Cerebellar cortex (tissue), 1 donor: ENCODE results near the gene KRTAP1-3.
"Not testable (repeated sequence)": the region's sequence is repeated elsewhere in the genome, so short reads cannot be mapped to it uniquely, and the experiment has no call there.

Experiments
- DNase-seq: peaks from one replicate; pipeline ENCODE4 v3.0.0-alpha.2; 2015; ENCODE audit warnings: low spot score

KRTAP1-3 gene, protein sequence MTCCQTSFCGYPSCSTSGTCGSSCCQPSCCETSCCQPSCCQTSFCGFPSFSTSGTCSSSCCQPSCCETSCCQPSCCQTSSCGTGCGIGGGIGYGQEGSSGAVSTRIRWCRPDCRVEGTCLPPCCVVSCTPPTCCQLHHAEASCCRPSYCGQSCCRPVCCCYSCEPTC

DNA sequence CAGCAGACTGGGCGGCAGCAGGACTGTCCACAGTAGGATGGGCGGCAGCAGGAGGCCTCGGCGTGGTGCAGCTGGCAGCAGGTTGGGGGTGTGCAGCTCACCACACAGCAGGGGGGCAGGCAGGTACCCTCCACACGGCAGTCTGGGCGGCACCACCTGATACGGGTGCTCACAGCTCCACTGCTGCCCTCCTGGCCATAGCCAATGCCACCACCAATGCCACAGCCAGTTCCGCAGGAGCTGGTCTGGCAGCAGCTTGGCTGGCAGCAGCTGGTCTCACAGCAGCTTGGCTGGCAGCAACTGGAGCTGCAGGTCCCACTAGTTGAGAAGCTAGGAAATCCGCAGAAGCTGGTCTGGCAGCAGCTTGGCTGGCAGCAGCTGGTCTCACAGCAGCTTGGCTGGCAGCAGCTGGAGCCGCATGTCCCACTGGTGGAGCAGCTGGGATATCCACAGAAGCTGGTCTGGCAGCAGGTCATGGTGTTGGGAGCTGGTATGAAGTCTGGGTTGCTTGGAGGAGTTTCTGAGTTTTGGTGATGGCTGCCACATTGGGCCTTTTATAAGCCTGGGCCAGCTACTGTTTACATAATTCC is at the start of gene KRTAP1-3:
KRTAP1-3 (minus strand) TSS at position 529 of the 590 bp plus-strand sequence; CDS start at position 476, 53 bp downstream.
- DNase-seq, result not testable (repeated sequence)

DNA sequence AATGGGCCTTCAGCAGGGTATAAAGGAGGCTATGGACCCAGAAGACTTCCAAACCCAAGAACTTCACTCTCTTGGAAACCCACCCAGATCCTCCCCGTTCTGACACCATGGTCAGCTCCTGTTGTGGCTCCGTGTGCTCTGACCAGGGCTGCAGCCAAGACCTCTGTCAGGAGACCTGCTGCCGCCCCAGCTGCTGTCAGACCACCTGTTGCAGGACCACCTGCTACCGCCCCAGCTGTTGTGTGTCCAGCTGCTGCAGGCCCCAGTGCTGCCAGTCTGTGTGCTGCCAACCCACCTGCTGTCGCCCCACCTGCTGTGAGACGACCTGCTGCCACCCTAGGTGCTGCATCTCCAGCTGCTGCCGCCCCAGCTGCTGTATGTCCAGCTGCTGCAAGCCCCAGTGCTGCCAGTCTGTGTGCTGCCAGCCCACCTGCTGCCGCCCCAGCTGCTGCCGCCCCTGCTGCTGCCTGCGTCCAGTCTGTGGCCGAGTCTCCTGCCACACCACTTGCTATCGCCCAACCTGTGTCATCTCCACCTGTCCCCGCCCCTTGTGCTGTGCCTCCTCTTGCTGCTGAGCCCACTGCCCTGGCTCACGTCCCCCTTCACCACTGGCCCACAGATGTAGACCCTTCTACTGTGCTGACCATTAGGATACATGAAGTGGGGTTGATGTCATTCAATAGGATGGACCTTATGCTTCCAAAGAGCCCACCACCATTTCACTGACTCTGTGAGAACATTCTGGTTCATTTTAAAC is 49.6 kb upstream of the KRTAP1-3 start, which contains the start of gene KRTAP4-7:
KRTAP4-7 (plus strand) TSS at position 51 of the 757 bp plus-strand sequence; CDS start at position 108, 57 bp downstream.
- not testable (repeated sequence) for DNase-seq

DNA sequence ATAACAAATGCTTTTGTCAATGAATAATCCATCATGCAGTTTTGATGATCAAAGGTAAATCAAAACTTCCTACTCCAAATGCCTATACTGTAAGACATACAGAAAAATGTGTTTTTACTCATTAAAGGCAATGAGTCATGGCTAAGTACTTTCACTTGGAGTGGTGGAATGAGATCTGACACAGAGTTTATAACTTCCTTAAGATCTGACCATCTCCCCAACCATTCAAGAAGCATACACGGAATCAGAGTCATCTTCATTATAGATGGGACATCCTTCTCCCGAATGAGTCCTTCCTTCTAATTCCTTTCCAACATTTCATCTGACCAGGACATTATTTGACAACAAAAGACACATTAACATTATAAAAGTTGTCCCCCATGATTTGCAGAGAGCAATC is 48.8 kb upstream of the KRTAP1-3 start:
- not testable (repeated sequence) for DNase-seq

DNA sequence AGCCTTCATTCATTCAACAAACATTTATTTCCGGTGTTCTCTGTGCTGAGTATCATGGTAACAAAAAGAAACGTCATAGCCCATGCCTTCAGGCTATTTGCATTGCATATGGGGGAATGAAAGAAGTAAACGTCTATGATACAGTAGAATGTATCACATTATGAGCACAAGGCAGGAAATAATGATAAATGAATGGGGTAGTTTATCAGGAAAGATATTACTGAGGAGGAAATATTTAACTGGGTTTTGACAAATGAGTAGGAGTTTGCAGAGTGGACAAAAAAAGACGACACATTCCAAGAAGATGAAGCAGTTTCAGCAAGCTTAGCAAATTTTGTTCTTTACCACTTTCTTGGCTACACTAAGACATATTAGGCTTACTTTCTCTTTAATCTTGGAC is 48.0 kb upstream of the KRTAP1-3 start:
- DNase-seq, result no peak

DNA sequence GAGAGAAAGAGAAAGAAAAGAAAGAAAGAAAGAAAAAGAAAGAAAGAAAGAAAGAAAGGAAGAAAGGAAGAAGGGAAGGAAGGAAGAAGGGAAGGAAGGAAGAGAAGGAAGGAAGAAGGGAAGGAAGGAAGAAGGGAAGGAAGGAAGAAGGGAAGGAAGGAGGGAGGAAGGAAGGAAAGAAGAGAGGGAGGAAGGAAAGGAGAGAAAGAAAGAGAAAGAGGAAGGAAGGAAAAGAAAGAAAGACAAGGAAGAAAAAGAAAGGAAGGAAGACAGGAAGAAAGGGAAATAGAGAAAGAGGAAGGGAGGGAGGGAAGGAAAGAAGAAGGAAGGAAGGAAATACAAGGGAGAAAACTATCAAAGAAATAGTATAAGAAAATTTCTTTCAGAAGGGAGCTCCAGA is 42.1 kb upstream of the KRTAP1-3 start:
- no peak for DNase-seq

DNA sequence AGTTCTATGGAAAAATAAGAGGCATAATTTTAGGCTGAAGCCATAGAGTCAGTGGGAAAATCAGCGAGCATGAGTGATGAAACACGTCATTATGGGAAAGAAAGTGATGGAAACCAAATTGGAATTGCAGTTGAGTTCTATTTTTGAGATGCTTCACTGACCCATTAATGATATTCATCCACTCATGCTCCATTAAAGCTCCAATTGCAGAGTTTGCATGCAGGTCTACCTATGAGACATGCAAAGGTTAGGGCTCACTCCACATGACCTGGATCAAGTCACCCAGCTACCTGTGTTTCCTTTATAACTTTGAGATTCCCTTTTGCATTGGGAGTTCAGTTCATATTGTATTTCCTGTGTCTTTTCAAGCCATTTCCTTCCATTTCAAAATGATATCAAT is 39.0 kb upstream of the KRTAP1-3 start:
- DNase-seq, result no peak

DNA sequence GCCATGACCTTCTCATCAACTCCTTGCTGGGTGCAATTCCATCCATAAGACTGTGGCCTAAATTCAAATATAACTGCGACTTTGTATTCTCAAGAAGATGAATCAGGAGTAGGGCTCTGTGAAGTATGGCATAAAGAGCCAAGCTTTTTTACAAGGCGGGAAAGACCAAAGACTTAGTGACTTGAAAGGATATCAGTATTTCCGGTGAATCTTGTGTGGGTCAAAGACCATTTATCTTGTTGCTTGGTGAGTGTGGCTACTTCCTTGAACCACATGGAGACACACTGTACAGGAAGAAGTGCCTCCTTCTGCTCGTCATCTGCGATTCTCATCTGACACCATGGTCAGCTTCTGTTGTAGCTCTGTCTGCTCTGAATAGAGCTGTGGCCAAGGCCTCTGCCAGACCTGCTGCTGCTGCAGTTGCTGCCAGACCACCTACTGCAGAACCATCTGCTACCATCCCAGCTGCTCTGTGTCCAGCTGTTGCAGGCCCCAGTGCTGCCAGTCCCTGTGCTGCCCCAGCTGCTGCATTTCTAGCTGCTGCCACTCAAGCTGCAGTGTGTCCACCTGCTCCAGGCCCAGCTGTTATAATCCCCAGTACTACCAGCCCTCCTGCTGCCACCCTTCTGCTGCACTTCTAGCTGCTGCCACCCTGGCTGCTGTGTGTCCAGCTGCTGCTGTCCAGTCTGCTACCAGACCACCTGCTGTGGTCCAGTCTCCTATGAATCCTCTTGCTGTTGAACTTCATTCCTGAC is 37.1 kb upstream of the KRTAP1-3 start:
- no peak for DNase-seq

DNA sequence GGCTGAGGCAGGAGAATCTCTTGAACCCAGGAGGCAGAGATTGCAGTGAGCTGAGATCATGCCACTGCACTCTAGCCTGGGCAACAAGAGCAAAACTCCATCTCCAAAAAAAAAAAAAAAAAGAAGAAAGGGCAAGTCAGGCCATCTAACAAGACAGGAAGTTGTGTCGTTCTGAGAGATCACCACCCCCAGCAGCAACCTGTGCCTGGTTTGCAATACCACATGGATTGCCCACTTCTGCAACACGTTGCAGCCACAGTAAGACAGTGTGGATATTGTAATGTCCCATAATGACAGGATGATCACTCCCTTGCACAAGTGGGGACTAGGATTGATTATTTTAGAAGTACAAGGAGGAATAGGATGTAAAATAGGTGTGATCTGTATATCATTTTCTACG is 34.4 kb upstream of the KRTAP1-3 start:
- no peak for DNase-seq

DNA sequence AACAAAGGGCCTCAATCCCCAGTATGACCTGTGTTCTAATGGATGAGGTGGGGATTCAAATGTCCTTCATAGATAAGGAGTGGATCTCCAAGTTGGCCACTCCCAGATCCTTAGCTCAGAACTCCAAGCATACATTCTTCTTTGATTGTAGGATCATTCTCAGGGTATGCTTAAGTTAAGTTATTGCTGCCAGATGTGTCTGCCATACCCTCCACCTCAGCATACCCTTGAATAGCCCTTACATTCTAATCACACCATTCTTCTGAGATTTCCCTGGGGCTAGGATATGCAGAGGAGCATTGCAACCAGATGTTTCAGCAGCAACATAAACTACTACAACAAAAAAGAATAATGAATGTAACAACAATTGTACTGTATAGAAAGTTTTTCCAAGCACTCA is 32.6 kb upstream of the KRTAP1-3 start:
- DNase-seq, result no peak

DNA sequence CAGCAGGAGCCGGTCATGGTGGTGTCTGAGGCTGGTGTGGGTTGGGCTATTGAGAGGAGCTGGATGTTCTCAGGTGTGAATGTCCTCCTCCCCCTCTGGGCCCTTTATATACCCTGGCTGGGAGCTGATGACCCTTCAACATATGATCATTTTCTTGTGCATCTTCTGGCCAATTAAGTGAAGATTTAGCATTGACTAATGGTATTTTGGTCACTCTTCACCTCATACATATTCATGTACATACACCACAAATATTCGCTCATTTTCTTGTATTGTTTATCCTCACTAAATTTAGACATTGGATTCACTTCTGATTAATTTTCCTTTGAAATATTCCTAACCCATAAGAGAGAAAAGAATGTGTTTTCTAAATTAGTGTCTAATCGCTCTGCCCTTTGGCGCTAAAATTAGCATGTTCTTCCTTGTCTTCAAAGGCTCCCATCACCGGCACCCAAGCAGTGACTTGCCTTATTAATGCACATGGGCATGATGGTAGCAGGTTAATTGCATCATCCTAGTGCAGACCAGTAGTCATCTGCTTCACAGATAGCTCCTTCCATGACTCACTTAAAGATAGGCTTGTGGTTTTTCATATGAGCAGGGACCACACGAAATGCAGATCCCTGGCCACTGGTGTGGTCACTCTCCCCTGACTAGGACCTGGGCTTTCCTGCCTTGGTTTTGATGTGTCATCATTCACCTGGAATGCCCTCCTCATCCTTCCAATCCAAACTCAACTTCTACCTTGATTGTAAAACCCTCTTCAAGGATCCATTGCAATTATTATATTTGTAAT is 31.4 kb upstream of the KRTAP1-3 start, which contains the start of gene KRTAP2-4:
KRTAP2-4 (minus strand) TSS at position 51 of the 796 bp plus-strand sequence; CDS start at position 17, 34 bp downstream.
- DNase-seq, result no peak

DNA sequence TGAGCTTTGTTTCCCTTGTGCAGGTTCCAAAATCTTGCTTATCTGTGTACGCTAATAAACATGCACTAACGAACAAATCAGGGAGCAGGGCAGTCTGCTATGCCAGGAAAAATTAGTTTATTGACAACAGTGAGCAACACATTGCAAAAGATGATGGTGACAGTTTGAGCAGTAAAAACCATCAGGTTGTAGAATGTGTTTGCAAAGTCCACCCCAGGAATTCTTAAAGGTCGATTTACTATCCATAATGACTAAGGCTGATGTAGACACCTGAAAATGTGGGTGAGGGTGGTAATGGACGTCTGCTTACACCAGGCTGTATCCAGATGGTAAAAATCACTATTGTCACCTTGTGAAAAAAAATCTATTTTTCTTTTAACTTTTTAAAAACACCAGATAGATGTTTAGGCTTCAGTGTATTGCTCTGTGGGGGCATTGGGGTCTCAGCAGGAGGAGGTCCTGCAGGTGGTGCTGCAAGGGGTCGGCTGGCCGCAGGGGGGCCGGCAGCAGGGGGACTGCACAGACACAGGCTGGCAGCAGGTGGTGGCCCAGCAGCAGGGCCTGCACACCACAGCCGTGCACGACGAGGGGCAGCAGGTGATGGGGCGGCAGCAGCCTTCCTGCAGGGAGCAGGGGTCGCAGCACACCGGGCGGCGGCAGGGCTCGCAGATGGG is 30.5 kb upstream of the KRTAP1-3 start:
- DNase-seq, result not testable (repeated sequence)

DNA sequence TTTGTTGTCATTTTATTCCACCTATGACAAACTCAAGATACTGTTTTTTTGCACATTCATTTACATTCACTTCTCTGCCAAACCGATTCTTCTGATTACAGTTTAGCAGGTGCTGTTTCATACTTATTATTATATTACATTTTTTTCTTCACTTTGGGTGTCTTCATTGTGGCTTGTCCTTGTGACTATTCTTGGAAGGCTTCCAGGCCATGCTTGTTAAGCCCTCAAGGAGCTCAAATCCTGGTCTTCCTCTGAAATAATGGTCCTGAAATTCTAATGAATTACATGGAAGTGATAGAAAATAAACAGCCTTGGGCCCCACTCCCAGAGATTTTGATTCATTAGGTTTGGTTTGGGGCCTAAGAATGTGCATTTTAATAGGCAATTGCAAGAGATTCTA is 29.6 kb upstream of the KRTAP1-3 start:
- no peak for DNase-seq

DNA sequence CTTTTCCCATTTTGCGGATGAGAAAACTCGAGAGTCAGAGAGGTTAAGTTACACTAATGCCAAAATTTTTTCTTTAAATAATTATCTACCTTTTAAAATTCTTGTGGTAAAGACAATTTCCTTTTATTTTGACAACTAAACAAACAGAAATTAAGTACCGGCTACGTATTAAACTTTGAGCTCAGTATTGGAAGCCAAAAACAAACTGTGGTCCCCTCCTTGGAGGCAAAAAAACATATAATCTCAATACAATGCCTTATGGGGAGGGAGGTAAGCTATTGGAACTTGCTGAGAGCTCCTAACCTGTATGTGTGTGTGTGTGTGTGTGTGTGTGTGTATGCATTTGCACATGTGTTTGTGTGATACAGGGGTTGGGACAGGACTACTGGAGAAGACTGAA is 28.8 kb upstream of the KRTAP1-3 start:
- DNase-seq, result no peak

DNA sequence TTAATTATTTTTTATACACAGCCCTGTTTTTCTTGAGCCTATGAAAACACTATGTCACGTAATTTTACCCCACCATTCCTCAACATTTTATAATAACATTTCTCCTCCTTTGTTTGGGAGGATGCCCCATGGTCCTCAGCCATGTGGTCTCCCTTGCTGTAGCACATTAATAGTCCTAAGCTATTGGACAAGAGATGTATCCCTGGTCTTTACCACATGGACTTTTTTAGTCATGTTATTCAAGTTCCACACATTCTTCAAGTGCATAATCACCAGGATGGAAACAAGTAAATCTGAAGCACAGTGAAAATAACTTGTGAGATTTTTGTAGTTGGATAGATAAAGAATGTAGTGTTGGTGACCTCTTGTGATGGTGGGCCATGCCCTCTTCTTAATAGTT is 27.3 kb upstream of the KRTAP1-3 start:
- DNase-seq, result no peak

DNA sequence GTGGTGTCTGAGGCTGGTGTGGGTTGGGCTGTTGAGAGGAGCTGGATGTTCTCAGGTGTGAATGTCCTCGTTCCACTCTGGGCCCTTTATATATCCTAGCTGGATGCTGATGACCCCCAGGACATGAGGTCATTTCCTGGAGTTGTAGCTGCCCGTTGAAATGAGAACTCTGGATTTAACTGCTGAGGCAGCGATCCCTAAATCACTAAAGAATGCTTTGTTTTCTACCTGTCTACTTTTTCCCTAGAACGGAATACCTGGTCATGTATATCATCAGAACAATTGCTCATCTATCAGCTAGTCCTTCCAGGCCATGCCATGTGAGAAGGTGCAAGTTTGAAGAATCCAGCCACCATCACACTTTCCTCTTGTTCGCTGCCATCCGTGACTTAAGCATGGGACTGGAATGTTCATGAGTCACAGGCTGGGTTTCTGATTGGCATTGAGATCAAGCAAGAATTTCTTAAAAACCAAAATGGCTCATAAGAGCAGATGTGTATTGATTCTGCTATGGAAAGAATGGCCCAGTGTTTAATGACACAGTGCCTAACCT is 25.5 kb upstream of the KRTAP1-3 start, which contains the start of gene KRTAP2-3:
KRTAP2-3 (minus strand) TSS at position 63 of the 553 bp plus-strand sequence. CDS start 64 bp downstream, outside the sequence.
- DNase-seq, result no peak

DNA sequence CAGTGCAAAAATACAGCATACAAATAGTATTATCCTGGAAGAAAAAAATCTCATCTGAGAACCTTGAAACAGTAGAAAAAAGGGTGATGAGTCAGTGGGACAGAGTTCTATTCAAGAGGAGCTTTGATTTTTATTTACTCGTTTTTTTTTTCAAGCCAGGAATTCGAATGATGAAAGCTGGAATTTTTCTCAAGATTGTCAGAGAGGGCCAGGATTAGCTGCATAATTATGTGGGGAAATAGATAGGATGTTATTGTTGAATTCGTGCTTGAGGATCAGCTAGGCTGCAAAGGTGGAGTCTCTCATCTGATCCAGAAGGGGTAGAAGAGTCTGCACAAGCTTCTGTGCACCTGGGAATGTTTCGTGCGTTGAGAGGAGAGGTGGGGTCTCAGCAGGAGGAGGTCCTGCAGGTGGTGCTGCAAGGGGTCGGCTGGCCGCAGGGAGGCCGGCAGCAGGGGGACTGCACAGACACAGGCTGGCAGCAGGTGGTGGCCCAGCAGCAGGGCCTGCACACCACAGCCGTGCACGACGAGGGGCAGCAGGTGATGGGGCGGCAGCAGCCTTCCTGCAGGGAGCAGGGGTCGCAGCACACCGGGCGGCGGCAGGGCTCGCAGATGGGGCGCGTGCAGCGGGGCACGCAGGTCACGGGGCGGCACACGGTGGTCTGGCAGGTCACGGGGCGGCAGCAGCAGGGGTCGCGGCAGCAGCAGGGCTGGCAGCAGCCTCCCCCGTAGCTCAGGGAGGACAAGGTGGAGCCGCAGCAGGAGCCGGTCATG is 24.8 kb upstream of the KRTAP1-3 start:
- not testable (repeated sequence) for DNase-seq

DNA sequence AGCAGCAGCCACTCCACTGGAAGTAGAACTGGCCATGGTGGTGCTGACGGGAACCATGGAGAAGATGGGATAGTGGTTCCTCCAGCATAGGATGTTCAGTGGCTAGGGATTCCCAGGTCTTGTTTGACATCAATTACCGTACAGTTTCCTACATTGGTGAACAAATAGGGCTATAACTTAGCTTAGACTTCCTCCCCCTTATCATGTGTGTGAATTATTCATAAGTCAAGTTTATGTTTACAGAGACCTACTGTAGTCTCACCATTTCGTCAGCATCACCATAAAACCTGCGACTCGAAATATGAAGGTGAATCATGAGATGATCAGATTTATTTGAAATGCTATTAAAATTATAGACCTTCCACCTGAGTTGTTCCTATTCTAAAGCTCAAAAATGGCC is 24.1 kb upstream of the KRTAP1-3 start:
- no peak for DNase-seq

DNA sequence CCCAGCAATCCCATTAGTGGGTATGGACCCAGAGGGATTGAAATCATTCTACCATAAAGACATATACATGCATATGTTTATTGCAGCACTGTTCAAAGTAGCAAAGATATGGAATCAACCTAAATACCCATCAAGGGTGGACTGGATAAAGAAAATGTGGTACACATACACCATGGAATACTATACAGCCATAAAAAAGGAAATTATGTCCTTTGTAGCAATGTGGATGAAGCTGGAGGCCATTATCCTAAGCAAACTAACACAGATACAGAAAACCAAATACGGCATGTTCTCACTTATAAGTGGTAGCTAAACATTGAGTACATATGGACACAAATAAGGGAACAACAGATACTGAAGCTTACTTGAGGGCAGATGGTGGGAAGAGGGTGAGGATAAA is 22.9 kb upstream of the KRTAP1-3 start:
- DNase-seq, result no peak

DNA sequence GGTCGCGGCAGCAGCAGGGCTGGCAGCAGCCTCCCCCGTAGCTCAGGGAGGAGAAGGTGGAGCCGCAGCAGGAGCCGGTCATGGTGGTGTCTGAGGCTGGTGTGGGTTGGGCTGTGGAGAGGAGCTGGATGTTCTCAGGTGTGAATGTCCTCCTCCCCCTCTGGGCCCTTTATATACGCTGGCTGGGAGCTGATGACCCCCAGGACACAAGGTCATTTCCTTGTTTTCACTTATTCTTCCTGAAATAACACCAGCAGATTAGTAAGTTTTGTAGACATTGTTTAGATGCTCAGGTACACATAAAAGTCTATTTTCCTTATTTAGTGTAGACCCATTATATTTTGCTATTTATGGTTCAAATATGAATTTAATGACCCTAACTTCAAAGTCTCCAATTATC is 20.5 kb upstream of the KRTAP1-3 start, which contains the start of gene KRTAP2-2:
KRTAP2-2 (minus strand) TSS at position 101 of the 400 bp plus-strand sequence; CDS start at position 82, 19 bp downstream.
- not testable (repeated sequence) for DNase-seq
